GM10266 (cell line): Measurements from ENCODE around the gene BARHL2.

Experiments used
- DNase-seq: peaks from one replicate; pipeline ENCODE4 v3.0.0; 2012; ENCODE audit errors: extremely low spot score
- CTCF ChIP-seq: IDR thresholded peaks from 2 replicates; pipeline ENCODE4 v1.5.1; 2012; ENCODE audit warnings: mild to moderate bottlenecking, low read depth; ENCODE audit not compliant: control insufficient read depth, insufficient read depth; ENCODE audit errors: missing control alignments

Gene BARHL2

GRCh38 chr1:90716552-90717355 is at the start of gene BARHL2:
Gene BARHL2 (minus strand): TSS chr1:90717302. CDS start chr1:90717195, 107 bp downstream.
- TF ChIP-seq CTCF, result no peak
- DNase-seq, result peak; percentile 41

- TF ChIP-seq CTCF, result no peak
- DNase-seq, result no peak
Measured at GRCh38 chr1:90763930-90764329, 46.8 kb upstream of the BARHL2 start.

GRCh38 chr1:90763506-90763905 is 46.4 kb upstream of the BARHL2 start:
- TF ChIP-seq CTCF, result no peak
- no peak for DNase-seq

- DNase-seq, result no peak
- TF ChIP-seq CTCF, result no peak
Measured at GRCh38 chr1:90761781-90762589, 44.9 kb upstream of the BARHL2 start.

- DNase-seq, result no peak
- TF ChIP-seq CTCF, result no peak
Measured at GRCh38 chr1:90761156-90761555, 44.1 kb upstream of the BARHL2 start.

- TF ChIP-seq CTCF, result no peak
- DNase-seq, result no peak
Measured at GRCh38 chr1:90753556-90753955, 36.5 kb upstream of the BARHL2 start.

- TF ChIP-seq CTCF, result no peak
- DNase-seq, result no peak
Measured at GRCh38 chr1:90748668-90749067, 31.6 kb upstream of the BARHL2 start.
